T-helper 2 cell (primary cell): ENCODE results near the gene ZNF135.

Source experiments
- DNase-seq, 5 experiments: peaks; one replicate each; pipeline versions ENCODE4 v3.0.0 to v3.0.0-alpha.2; 2012 to 2022
- total RNA-seq, 2 donors: gene quantifications; one replicate each; lab custom pipeline; 2026; lab: John Stamatoyannopoulos, UW

The ZNF135 gene
- total RNA-seq = 0.31 to 0.81 reads per million in 2 donors

DNA sequence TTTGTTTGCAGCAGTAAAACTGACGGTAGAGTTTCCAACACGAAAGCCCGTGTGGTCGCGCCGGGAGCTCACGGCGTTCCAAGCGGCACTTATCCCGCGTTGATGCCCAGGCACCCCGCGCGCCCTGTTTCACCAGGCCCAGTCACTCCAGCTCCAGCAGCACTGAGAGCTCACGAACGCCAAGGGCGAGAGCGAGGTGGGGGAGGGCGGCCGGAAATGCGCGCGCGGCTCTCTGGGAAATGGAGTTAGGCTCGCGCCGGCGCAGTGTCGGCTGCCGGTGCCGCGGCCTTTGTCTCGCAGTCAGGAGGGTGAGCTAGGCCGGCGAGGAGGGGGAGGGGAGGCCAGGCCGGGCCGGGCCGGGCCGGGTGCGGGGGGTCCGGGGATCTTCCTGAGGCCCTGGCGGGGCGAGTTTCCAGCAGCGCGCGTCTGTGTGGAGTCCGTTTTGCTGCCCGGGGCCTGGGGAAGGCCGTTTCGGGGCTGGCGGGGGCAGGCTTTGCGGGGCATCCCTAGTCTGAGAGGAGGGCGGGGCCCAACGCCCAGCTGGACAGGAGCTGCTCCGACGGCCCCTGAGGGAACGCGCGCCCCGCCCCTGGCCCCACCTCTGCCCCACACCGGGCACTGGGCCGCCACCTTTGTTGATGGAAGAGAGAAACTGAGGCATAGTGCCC is at the start of gene ZNF135:
ZNF135 (plus strand) TSS at position 280 of the 668 bp plus-strand sequence. CDS start 721 bp downstream, outside the sequence.
- peak in 2 of 5 experiments; percentile 18 to 36 for DNase-seq

DNA sequence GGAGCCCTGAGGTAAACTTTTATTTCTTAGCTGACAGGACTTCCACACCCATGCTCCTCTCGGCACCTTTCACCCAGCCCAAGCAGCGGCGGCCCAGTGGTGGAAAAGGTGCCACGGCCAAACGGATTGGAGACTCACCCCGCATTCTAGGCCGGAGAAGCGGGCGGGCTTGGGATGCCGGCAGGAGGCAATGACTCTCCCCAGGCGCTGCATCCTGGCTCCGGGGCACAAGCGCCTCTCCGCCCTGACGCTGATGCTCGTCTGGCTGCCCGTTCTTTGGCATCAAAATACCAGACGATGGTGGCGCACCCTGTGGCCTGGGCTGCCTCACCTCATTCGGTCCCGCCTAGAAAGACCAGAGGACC is 49.8 kb upstream of the ZNF135 start:
- no peak for DNase-seq

DNA sequence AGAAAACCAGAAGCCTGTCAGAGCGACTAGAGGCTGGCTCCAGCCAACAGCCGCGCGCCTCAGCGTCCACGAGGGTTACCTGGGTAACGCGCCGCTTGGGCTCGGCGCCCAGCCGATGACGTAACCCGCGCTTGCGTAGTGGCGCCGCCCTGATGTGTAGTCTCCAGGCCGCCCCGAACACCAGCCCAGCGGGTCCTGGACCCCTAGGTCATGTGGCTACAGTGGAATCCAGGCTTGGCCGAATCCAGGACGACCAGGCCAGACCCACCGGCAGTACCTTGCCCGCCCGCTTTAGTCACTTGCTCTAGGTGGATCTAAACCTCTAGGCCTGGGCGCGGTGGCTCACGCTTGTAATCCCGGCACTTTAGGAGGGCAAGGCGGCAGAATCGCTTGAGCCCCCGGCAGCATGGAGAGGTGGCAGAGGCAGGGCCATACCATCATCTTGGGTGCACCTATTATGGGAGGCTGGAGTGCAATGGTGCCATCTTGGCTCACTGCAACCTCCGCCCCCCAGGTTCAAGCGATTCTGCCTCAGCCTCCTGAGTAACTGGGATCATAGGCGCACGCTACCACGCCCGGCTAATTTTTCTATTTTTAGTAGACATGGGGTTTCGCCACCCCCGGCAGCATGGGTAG is 49.3 kb upstream of the ZNF135 start:
- peak in 3 of 5 experiments; percentile 28 to 76 (median 41) for DNase-seq

DNA sequence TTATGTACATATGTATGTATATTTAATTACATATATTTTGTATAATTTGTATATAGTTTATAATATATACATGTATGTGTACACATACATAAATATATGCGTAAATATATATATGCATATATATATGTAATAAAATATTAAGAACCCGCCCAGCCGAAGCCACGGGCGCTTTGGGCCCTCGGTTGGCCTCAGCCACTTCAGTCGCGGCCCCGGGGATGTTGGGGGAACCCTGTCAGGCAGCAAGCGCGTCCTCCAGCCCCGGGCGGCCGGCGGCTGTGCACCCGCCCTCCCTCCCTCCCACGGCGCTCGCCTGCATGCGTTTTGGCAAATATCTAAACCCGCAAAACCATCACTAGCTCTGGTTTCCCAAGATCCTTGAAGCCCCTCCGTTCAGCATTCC is 48.6 kb upstream of the ZNF135 start:
- no peak for DNase-seq

DNA sequence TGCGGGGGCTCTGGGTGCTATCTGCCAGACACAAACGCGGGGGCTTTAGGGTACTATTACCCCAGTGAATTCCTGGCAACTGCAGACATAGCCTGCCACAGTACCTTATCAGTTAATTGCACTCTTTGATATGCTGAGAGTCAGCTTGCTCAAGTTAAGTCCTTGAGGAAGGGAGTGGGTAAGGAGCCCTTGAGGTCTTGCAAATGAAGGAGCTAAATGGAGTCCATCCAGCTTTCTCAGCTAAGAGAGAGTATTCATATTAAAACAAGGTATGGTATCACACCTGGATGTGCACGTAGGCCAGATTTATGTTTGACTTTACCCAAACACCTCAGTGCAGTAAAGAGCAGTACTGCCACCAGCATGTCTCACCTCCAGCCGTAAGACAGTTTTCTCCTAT is 44.9 kb upstream of the ZNF135 start:
- no peak for DNase-seq

DNA sequence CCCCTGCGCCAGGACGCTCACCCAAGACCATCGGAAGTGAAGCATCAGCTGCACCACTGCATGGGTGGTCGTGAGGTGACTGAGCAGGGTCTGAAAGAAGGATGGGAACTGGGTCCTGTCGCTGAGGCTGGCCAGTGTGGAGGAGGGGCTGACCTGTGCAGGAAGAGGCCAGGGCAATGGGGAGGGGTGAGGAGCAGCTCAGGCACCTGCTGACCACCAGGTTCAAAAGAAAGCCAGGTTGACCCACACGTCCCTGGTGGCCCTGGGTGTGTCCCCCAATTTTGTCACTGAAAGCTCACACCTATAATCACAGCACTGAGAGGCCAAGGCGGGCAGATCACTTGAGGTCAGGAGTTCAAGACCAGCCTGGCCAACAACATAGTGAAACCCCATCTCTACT is 39.0 kb upstream of the ZNF135 start:
- DNase-seq = no peak

DNA sequence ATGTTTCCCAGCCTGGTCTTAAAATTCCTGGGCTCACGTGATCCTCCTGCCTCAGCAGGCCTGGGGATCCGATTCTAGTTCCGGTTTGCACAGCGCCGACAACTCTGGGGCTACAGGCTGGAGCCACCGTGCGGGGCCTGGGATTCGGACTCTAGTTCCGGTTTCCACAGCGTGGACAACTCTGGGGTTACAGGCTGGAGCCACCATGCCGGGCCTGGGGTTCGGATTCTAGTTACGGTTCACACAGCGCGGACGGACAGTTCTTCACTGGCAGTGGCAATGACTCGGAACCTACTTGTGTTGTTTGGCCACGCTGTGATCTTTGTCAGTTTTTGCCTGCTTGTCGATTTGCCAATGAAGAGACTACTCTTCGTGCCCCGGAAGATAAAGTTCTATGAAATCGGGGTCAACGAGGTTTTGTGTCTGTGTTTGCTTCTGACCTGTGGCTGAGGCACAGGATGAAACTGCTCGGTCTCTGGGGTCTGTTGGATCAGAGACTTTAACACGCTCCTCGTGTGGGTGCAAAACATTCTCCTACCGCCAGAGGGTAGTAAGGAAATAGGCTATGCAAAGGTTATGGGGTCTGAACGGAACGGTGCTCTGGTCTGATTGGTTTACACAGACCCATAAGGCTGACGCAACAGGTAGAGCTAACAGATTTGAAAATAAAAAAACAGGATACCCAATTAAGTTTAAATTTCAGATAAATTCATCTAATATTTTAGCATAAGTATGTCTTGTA is 37.4 kb upstream of the ZNF135 start:
- DNase-seq = peak in 1 of 5 experiments; percentile 47

DNA sequence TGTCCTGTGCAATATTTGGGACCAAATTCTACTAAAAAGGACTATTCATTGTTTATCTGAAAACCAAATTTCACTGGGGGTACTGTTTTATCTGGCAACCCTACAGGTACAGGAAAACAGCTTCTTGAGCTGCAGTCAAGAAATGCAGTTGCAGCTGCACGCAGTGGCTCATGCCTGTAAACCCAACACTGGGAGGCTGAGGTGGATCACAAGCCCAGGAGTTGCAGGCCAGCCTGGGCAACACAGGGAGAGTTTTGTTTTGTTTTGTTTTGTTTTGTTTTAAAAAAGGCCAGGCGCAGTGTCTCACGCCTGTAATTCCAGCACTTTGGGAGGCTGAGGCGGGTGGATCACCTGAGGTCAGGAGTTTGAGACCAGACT is 36.8 kb upstream of the ZNF135 start:
- no peak for DNase-seq

DNA sequence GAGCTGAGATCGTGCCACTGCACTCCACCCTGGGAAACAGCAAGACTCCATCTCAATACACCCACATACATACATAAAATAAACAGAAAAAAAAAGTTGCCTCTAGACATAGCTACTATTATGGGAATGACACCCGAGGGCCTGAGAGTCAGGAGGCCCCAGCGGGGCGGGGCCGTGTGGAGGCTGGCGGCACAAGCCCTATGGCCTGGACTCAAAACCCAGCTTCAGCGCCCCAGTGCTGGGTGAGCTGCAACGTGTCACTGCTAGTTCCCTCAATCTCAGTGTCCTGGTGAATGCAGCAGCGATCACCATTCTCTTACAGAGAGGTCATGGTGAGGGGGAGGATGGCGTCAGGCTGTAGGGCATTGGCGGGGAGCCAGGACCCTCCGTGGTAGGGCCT is 34.4 kb upstream of the ZNF135 start:
- no peak for DNase-seq

DNA sequence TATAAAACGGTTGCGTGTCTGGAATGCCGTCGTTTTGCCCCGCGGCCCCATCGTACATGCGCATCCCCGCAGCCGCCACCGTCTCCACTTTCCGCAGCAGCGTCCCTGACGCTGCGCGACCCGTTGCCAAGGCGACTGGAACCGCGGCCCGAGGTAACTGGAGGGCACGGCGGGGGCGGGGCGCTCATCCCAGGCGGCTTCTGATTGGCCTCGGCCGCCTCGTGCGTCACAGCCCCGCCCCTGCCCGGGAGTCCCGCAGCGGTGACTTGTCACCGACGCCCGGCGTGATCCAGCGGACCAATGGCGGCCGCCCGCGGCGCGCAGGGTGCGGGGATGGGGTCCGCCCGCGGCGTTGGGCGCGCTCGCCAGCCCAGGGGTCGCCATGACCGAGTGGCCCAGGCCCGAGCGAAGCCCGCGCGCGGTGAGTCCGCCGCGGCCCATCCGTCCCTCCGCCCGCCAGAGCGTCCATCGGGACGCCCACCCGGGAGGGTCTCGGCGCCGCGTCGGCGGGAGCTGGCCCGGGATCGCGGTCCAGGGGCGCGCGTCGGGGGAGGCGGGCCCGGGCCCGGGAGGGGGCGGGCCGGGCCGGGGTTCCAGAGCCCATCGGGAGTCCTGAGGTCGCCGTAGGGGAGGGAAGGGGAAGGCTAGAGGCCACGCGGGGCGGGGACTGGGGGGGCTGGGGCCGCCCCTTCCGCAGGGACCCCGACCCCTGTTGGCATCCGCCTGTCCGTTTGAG is 25.2 kb upstream of the ZNF135 start, which contains the start of gene ZSCAN1:
ZSCAN1 (plus strand) TSS at position 285 of the 736 bp plus-strand sequence. CDS start 3,812 bp downstream, outside the sequence.
- DNase-seq = no peak

DNA sequence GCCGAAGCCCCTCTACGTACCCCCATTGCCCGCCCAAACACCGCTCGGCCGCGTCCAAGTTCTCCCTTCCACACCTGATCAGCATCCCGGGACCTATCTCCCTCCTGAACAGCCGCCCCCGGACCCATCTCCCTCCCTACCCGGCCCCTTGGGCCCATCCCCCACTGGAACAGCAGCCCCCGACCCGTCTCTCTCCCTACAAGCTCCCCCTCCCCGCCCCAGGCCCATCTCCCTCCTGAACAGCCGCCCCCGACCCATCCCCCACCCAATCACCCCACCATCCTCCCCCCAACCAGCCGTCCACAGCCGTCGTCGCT is 24.6 kb upstream of the ZNF135 start:
- no peak for DNase-seq

DNA sequence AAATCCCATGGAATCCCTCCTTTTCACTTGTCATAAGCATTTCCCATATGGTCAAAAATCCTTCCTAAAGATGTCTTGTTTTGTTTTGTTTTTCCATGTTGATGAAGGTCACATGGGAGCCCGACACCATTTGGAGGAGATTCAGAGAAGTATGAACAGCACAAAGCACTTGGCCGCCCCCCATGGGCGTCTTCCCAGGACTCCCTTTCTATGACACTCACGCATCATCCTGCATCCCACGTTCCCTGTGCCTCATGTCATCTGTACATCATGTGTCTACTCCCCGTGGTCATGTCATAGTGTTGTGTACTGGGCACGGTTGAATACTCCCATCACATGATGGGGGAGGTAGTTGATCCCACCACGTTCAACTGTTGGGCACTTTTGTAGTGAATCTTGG is 23.2 kb upstream of the ZNF135 start:
- no peak for DNase-seq

DNA sequence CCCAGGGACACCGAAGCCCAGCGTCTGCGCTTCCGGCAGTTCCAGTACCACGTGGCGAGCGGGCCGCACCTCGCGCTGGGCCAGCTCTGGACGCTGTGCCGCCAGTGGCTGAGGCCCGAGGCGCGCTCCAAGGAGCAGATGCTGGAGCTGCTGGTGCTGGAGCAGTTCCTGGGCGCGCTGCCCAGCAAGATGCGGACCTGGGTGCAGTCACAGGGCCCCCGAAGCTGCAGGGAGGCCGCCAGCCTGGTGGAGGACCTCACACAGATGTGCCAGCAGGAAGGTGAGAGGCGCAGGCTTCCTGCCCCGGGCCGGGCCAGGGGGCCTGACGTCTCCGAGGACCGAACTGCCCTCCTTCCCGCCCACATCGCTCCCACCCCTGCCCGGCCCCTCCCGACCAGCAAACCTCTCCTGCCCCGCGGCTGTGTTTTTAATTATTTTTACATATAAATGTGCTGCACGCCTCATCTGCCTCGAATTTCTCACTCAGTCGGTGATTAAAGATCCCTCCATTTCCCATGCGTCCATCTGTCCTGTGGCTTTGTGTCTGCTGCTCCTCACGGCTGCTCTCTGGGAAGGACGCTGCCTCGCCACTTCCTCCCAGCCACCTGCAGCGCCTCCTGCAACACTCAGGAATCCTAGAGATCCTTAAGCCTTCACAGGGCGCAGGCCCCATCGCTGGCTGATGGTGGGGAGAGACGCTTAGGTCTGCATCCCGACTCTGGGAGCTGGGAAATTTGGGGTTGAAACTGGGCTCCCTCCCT is 21.0 kb upstream of the ZNF135 start:
- no peak for DNase-seq

DNA sequence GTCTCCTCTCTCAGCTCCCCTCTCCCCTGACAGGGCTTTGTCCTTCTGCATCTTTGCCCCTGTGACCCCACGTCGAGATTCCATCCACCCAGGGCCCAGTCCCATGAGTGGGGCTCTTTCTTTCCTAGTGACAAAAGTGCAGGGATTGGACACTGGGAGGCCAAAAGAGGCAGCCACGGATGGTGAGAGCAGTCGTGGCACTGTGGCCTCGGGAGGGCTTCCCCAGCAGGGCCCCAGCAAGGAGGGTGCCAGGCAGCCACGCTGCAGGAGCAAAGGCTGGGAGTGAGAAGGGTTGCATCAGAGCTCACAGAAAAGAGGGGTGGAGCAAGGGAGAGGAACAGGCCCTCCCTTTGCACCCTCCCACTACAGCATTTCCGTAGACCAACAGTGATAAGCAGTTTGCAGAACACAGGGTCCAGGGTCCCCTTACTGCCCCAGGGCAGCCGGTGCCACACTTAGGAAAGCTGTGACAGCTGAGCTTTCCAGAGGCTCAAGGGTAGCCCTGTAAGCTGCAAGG is 20.3 kb upstream of the ZNF135 start:
- DNase-seq = no peak

DNA sequence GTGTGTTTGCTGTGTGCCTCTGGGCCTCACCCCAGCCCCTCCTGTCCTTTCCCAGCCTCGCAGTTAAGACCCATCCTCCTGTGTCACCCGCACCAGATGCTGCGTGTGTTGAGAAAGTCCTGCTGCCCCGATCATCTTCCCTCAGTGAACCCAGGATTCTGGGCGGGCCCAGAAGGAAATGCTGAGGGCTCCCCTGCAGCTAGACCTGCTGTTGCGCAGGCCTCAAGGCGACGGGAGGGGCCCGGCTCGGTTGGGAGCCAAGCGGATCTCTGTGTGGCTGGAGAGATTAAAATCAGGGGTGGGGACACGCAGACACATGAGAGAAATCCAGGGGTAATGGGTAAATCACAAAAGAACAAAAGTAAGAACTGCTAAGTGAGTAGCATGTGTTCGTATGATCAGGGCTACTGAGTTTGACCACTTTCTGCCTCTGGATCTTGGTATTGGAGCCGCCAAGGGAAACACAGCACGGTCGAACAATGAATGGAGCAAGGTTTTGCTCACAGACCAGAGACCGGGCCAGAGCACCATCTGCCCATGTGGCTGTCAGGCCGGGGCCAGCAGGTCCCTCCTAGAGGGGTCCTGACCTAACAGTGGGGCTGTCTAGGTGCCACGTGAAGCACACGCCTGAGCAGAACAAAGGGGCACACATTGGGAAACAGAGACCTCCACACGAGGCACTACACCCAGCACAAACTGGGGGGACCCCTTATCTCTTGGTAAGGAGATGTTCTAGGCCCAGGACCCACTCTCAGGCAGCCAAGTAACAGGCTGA is 18.1 kb upstream of the ZNF135 start:
- DNase-seq = no peak

DNA sequence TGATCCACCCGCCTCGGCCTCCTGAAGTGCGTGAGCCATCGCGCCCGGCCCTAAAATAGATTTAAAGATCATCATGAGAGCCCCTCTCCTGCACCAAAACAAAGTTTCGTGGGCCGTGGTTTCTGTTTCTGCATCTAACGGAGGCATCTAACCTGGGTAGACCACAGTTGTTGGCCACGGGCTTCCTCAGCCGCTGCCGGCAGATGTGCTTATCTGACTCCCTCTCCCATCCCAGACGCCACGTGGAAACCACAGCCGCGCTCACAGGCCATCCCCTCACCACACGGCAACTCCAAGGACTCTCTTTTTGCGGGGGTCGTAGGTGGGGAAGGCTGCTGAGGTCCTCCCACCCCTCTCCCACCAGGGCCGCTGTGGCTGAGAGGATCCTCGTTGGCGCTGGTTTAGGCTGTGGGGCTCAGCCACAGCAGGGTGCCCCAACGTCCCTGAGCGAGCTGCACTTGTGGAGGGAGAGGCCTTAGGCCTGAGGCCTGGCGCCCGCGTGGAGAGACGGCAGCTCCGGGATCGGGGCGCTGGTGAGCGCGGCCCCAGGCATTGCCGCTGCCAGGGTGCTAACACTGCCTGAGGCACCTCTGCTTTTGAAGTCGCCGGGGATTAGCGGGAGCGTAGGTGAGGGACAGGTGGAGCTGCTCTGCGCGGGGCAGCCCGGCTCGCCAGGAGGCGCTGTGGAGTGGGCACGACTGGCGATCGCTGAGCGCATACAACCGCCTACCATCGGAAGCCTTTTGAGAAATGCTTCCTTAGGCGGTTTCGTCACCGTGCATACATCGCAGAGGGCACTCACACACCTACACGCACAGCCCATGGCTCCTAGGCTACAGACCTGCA is 16.4 kb upstream of the ZNF135 start:
- no peak for DNase-seq

DNA sequence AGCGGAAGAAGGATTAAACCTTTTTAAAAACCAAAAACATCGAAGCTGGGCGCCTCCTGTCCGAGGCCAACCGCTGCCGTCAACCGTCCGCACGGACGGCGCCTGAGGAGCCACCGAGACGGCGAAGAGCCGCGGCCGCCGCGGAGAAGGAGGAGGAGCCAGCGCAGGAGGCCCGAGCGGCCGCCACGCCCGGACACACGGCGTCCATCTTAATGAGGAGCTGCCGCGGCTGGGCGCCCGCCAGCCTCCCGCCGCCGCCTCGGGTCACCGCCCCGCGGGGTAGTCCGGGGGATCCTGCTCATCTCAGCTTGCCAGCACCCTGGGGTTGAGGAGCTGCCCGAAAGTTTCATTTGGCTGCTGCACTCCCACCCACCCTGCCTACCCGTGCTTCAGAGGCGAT is 14.7 kb upstream of the ZNF135 start:
- DNase-seq = no peak

DNA sequence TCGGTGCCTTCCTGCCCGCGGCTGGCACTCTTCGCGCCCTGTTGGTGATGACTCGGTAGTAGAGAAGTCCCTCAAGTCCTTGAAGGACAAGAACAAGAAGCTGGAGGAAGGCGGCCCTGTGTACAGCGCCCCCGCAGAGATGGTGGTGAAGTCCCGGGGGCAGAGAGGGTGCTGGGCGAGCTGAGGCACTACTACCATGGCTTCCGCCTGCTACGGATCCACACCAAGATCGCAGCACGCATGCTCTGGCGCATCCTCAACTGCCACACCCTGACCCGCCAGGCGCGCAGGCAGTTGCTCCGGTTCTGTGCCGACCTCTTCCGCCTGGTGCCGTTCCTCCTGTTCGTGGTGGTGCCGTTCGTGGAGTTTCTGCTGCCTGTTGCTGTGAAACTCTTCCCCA is 14.2 kb upstream of the ZNF135 start:
- no peak for DNase-seq

DNA sequence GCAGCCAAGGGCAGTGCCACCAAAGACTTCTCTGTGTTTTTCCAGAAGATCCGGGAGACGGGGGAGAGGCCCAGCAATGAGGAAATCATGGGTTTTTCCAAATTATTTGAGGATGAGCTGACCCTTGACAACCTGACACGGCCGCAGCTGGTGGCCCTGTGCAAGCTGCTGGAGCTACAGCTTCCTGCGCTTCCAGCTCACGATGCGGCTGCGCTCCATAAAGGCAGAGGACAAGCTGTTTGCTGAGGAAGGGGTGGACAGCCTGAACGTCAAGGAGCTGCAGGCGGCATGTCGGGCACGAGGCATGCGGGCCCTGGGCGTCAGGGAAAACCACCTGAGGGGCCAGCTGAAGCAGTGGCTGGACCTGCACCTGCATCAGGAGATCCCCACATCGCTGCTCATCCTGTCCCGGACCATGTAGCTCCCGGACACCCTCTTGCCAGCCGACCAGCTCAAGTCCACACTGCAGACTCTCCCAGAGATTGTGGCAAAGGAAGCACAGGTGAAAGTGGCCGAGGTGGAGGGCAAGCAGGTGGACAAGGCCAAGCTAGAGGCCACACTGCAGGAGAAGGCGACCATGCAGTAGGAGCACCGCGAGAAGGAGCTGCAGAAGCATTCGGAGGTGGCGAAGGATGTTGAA is 13.6 kb upstream of the ZNF135 start:
- no peak for DNase-seq

DNA sequence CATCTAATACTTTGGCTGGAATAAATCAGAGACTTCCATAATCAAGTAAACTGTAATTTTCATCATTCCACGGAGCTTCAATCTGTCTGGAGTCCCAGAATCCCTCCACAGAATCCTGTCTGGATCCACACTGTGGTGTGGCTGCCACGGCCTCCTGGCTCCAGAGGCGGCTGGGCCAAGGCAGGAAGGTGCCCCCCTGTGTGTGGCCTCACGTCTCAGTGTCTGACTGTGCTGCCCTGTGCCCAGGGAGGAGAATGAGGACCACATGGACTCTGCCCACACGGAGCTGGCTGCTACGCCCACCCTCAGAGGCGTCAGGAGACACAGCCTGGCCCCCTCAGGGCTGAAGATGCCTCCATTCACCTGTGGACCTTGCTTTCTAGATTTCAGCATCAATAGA is 12.2 kb upstream of the ZNF135 start:
- DNase-seq = no peak
